Measurements from ENCODE around the gene FGD5.

Gene FGD5

DNA sequence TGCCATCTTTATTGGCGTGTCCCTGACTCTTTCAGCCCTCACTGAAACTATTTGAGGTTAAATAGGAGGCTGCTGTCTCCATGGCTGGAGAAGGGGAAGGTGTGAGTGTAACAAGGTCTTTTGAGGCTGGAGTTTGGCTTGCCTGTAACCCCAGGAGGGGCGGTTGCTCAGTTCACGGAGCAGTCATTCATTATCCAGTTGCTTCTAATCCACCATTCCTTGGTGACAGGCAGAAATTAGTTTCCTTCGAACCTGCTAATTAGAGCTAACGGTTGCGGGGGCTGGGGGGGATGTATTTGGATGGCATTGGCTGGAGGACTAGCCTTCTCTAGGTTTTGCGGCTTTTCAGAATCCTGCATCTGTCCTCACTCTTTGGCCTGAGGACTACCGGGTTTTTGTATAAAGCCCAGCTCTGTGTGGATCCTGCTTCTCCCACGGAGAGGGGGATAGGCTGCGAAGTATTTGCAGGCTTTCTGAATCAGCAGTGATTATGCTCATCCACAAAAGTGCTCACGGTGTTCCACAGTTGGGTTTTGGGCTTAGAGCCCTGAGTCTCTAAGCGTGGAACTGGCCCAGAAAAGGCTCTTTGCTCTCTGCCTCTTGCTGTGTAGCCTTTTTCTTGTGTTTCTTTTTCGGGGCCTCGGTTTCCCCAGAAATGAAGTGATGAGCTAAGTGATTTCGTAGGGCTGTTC is 18.6 kb downstream of the FGD5 start:
- H3K27me3 ChIP-seq (replicated peaks; ENCODE audit: control insufficient read depth, insufficient read depth, low read length): peaks cover 2% of the 10 kb centered on the region; the same call in 1 of the 2 replicates
- DNase-seq (ENCODE audit: extremely low read depth, insufficient read length): no peak
- H3K4me3 ChIP-seq (replicated peaks; ENCODE audit: low read depth, low read length): no peak overlapping the region
- no peak for TF ChIP-seq CTCF (IDR thresholded peaks at IDR 0.05; ENCODE audit: insufficient read depth, low read length, poor library complexity, severe bottlenecking)
- H3K36me3 ChIP-seq (ENCODE audit: control insufficient read depth, insufficient read depth, low read length): no peaks in the 10 kb centered on the region

DNA sequence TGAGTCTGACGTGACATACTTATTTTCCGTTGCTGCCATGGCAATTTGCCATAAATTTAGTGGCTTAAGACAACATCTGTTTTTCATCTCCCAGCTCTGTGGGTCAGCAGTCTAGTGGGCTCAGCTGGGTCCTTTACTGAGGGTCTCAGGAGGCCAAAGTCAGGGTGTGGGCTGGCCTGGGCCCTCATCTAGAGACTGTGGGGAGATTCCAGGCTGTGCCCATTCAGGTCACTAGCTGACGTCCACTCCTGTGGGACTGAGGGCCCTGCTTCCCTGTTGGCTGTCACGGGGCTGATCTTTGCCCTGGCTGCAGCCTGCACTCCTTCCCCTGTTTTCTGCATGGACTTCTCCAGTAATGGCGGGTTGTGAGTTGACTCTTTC is 19.1 kb downstream of the FGD5 start:
- Histone ChIP-seq H3K4me3 (replicated peaks; ENCODE audit: low read depth, low read length) (no peak overlapping the region), H3K36me3 (ENCODE audit: control insufficient read depth, insufficient read depth, low read length) (no peaks in the 10 kb centered on the region), H3K27me3 (replicated peaks; ENCODE audit: control insufficient read depth, insufficient read depth, low read length) (no peaks in the 10 kb centered on the region; the same call in 1 of the 2 replicates)
- no peak for TF ChIP-seq CTCF (IDR thresholded peaks at IDR 0.05; ENCODE audit: insufficient read depth, low read length, poor library complexity, severe bottlenecking)
- DNase-seq (ENCODE audit: extremely low read depth, insufficient read length): no peak

- Histone ChIP-seq H3K27me3 (replicated peaks; ENCODE audit: control insufficient read depth, insufficient read depth, low read length) (peaks cover under 1% of the 10 kb centered on the region), H3K36me3 (ENCODE audit: control insufficient read depth, insufficient read depth, low read length) (no peaks in the 10 kb centered on the region), H3K4me3 (replicated peaks; ENCODE audit: low read depth, low read length) (no peak overlapping the region)
- no peak for TF ChIP-seq CTCF (IDR thresholded peaks at IDR 0.05; ENCODE audit: insufficient read depth, low read length, poor library complexity, severe bottlenecking)
- DNase-seq (ENCODE audit: extremely low read depth, insufficient read length): no peak
These were observed 20.5 kb downstream of the FGD5 start for GRCh38 chr3:14839236-14839635.

- H3K36me3 ChIP-seq (ENCODE audit: control insufficient read depth, insufficient read depth, low read length): no peaks in the 10 kb centered on the region
- no peak for TF ChIP-seq CTCF (IDR thresholded peaks at IDR 0.05; ENCODE audit: insufficient read depth, low read length, poor library complexity, severe bottlenecking)
- peaks cover 4% of the 10 kb centered on the region for H3K27me3 ChIP-seq (replicated peaks; ENCODE audit: control insufficient read depth, insufficient read depth, low read length)
- H3K4me3 ChIP-seq (replicated peaks; ENCODE audit: low read depth, low read length): no peak overlapping the region
- no peak for DNase-seq (ENCODE audit: extremely low read depth, insufficient read length)
These were observed 23.1 kb downstream of the FGD5 start for GRCh38 chr3:14841836-14842235.

GRCh38 chr3:14842277-14842676 is 23.5 kb downstream of the FGD5 start:
- peaks cover 4% of the 10 kb centered on the region for H3K27me3 ChIP-seq (replicated peaks; ENCODE audit: control insufficient read depth, insufficient read depth, low read length)
- no peak for TF ChIP-seq CTCF (IDR thresholded peaks at IDR 0.05; ENCODE audit: insufficient read depth, low read length, poor library complexity, severe bottlenecking)
- no peak overlapping the region for H3K4me3 ChIP-seq (replicated peaks; ENCODE audit: low read depth, low read length)

DNA sequence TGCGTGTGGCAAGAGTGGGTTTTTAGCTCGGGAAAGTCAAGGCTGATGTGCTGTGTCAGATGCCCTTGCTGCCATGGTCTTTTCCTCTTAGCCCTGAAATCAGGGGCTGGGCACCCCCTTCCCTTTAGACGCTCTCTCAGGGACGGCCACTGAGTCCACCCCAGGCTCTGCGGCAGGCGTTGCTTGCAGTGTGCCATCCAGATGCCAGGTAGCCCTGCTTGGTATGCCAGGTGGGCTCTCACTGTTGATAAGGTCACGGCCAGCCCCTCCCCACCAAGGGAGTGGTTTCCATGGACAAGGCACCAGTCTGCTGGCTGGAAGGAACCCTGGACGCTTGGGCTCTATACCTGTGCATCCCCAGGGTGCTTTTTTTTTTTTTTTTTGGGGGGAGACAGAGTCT is 24.6 kb downstream of the FGD5 start:
- H3K36me3 ChIP-seq (ENCODE audit: control insufficient read depth, insufficient read depth, low read length): no peaks in the 10 kb centered on the region
- DNase-seq (ENCODE audit: extremely low read depth, insufficient read length): no peak
- peaks cover 4% of the 10 kb centered on the region for H3K27me3 ChIP-seq (replicated peaks; ENCODE audit: control insufficient read depth, insufficient read depth, low read length)
- TF ChIP-seq CTCF (IDR thresholded peaks at IDR 0.05; ENCODE audit: insufficient read depth, low read length, poor library complexity, severe bottlenecking): no peak
- H3K4me3 ChIP-seq (replicated peaks; ENCODE audit: low read depth, low read length): no peak overlapping the region

More at GRCh38 chr3:14842277-14842676, 23.5 kb downstream of the FGD5 start:
- no peak for DNase-seq (ENCODE audit: extremely low read depth, insufficient read length)
- no peaks in the 10 kb centered on the region for H3K36me3 ChIP-seq (ENCODE audit: control insufficient read depth, insufficient read depth, low read length)

Measured in GM06990 (cell line).